Ovary (tissue), 9 donors: ENCODE measurements around the gene NLK. TPM values are rescaled to one million over a fixed set of nuclear protein-coding genes. Genes with fewer than 3 reads are reported as not detected.

Experiments used
- DNase-seq, 5 donors: peaks; one replicate each; pipeline ENCODE4 v3.0.0-alpha.2; 2019 to 2020
- H3K27ac ChIP-seq, 2 donors: fragments of 200-600 bp; one replicate each; pipeline versions ENCODE4 v1.5.1 to v1.8.0; 2019 to 2022
- H3K27me3 ChIP-seq: fragments of 200-600 bp; one replicate; pipeline ENCODE4 v1.8.0; 2022
- H3K36me3 ChIP-seq: fragments of 200-600 bp; sonication (generic); one replicate; pipeline ENCODE4 v1.5.1; 2019
- H3K4me1 ChIP-seq: one replicate; pipeline ENCODE4 v1.8.1; 2013; ENCODE audit warnings: mild to moderate bottlenecking, moderate library complexity; ENCODE audit not compliant: insufficient read depth
- H3K4me3 ChIP-seq: fragments of 200-600 bp; sonication (generic); one replicate; pipeline ENCODE4 v1.5.1; 2017
- H3K9me3 ChIP-seq, 2 donors: fragments of 200-600 bp in 1 of 2; sonication (generic) in 1 of 2; one replicate each; pipeline versions ENCODE4 v1.5.1 to v1.8.1; 2013 to 2019; ENCODE audit warnings: mild to moderate bottlenecking in 1 of 2, moderate library complexity in 1 of 2
- EP300 ChIP-seq: sonication (generic); formaldehyde crosslinking; IDR thresholded peaks from one replicate; pipeline ENCODE4 v1.6.1; 2017; ENCODE audit warnings: antibody characterized with exemption
- POLR2A ChIP-seq: fragments of 450-650 bp; IDR thresholded peaks from one replicate; pipeline ENCODE4 v1.6.1; 2017; ENCODE audit warnings: antibody characterized with exemption, mild to moderate bottlenecking, moderate library complexity
- WGBS, 3 donors: extraction: QIAGEN DNeasy Blood & Tissue Kit in 1 of 3; methylation state at CpG; one replicate each; pipeline versions ENCODE4 v1.1.5 to v1.1.7; 2013 to 2017; 5-methylcytosine and 5-hydroxymethylcytosine counted together
- intact Hi-C, 4 donors: fragments of 100-400 bp; cut with DNase I; formaldehyde crosslinking; loops; one replicate each; pipeline versions ENCODE4 v1.11.0 to v1.15.1; 2022 to 2023
- polyA plus RNA-seq, 2 donors: library from polyadenylated mRNA; stranded (reverse); fragments of 200-250 nt in 1 of 2; fragments of 350-450 nt in 1 of 2; fragmentation: Illumina TruSeq in 1 of 2; extraction: RNeasy Lipid Tissue Mini Kit (QIAGEN cat#74804) in 1 of 2; gene quantifications; one replicate each; pipeline ENCODE4 v1.2.3, GENCODE V29; 2013 to 2014
- total RNA-seq, 7 donors: library from RNA; depleted of rRNA in 2 of 7; stranded (reverse); fragments of >200 nt in 2 of 7; fragmentation: NEBNext Ultra II Directional in 3 of 7; extraction: Animal tissue kit (Norgen Biotek cat#: 25700) in 3 of 7; gene quantifications; one replicate each; pipeline versions ENCODE4 v1.1.0 to v1.2.4, GENCODE V29; 2016 to 2023
- TF ChIP-seq, protein P1 (sequence below), 3 donors: fragments of 450-650 bp in 2 of 3; fragments of 200-600 bp in 1 of 3; IDR thresholded peaks; one replicate each; pipeline versions ENCODE4 v1.5.1 to v1.8.0; 2016 to 2022; ENCODE audit warnings: antibody characterized with exemption in 3 of 3, mild to moderate bottlenecking in 1 of 3
- donor health status: DM: no; HTN: no; CAD: no; lungs with moderate emphysema.
- donor health status: DM: no; HTN: no; CAD: no.
- donor health status: Bipolar disorder and iron deficiency.
- donor health status: DM: yes; HTN: yes; CAD: no.
- donor health status: DM: no; HTN: no; CAD: no.
- donor health status: DM: yes; HTN: yes; CAD: no.

The NLK gene
- total and polyA plus RNA-seq, 9 donors, result 7.3 to 15.6 (median 12.3) TPM

DNA sequence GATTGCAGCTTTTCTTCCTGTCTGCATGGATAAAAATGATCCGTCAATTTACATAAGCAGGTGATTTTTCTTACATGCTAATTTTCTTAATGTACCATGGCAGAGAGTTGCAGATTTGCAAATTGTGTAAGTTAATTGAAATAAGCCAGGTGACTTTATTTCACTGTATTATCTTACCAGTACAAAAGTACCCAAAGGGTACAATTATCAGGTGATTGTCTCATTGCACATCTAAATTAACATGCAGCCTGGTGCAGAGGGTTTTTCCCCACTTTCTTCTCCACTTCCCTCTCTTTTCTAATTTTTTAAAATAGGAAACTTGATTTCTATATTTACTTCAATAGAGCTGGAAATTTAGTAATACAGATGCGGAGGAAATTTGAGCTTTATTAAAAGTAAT, 11.2 kb downstream of the NLK start:
- WGBS, 3 donors, result 72 to 80% (median 77%) methylated on average over 2 of the region's 2 CpGs
- no peak overlapping the region for H3K4me3 ChIP-seq
- H3K27ac ChIP-seq, result no peak overlapping the region
- DNase-seq, result no peak
- H3K36me3 ChIP-seq, result no peaks in the 10 kb centered on the region
- peaks cover 7% of the 10 kb centered on the region for H3K4me1 ChIP-seq
- H3K27me3 ChIP-seq, result no peaks in the 10 kb centered on the region
- intact Hi-C loops, result no loop called here
- no peaks in the 10 kb centered on the region for H3K9me3 ChIP-seq
- no peak for TF ChIP-seq EP300

- no peak for DNase-seq
- TF ChIP-seq EP300, result no peak
- no peak for TF ChIP-seq POLR2A
- Histone ChIP-seq H3K9me3 (no peaks in the 10 kb centered on the region), H3K4me1 (peaks cover 7% of the 10 kb centered on the region), H3K27ac (no peak overlapping the region), H3K4me3 (no peak overlapping the region), H3K27me3 (no peaks in the 10 kb centered on the region), H3K36me3 (no peaks in the 10 kb centered on the region)
- intact Hi-C loops, result no loop called here
- WGBS, 3 donors, result 17 to 43% (median 24%) methylated on average over 2 of the region's 2 CpGs
These were observed 13.2 kb downstream of the NLK start for GRCh38 chr17:28055546-28056275.

DNA sequence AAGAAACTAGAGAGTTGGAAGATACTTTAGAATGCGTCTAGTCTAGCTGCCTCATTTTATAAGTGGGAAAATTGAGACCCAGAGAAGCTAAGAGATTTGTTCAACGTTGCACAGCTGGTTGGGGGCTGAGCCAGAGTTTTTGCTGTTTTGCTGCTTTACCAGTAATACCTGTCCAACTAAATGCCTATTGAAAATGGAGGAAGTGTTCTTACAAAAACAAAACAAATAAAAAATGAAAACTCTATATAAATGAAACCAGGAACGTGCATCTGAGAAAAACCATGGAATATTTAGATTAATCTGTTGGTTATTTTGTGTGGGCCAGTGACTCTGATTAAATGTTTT, 13.8 kb downstream of the NLK start:
- TF ChIP-seq POLR2A (no peak), EP300 (no peak)
- TF ChIP-seq, protein P1, sequence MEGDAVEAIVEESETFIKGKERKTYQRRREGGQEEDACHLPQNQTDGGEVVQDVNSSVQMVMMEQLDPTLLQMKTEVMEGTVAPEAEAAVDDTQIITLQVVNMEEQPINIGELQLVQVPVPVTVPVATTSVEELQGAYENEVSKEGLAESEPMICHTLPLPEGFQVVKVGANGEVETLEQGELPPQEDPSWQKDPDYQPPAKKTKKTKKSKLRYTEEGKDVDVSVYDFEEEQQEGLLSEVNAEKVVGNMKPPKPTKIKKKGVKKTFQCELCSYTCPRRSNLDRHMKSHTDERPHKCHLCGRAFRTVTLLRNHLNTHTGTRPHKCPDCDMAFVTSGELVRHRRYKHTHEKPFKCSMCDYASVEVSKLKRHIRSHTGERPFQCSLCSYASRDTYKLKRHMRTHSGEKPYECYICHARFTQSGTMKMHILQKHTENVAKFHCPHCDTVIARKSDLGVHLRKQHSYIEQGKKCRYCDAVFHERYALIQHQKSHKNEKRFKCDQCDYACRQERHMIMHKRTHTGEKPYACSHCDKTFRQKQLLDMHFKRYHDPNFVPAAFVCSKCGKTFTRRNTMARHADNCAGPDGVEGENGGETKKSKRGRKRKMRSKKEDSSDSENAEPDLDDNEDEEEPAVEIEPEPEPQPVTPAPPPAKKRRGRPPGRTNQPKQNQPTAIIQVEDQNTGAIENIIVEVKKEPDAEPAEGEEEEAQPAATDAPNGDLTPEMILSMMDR (IDR thresholded peaks at IDR 0.05), result no peak
- WGBS, 3 donors, result 20 to 43% (median 32%) methylated on average over 3 of the region's 3 CpGs
- Histone ChIP-seq H3K27me3 (no peaks in the 10 kb centered on the region), H3K4me3 (no peak overlapping the region), H3K36me3 (no peaks in the 10 kb centered on the region), H3K4me1 (peaks cover 7% of the 10 kb centered on the region), H3K9me3 (no peaks in the 10 kb centered on the region), H3K27ac (no peak overlapping the region)
- intact Hi-C loops, result no loop called here
- no peak for DNase-seq

DNA sequence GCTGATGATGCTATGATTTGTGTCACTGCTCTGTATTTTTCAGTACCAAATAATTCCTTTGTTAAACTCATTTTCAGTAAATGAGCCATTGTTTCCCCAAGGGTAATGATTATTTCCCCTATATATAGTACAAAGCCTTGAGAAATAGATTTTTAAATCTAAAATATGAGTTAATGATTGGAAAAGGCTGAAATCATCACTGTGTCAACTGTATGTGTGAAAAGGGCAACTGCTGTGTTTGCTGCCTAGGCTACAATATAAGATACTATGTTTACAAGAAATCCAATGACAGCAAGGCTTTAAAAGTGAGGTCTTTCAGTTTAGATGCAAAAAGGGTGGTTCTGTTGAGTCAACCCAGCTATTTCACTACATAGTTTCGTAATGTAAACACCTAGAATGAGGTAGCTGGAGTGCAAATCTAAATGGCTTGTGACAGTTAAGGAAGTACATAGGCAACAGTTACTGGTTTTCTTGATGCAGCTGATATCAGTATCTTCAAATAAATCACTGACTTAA, 15.3 kb downstream of the NLK start:
- intact Hi-C loops, result no loop called here
- no peak for TF ChIP-seq POLR2A
- no peak for TF ChIP-seq EP300
- TF ChIP-seq, protein P1 (IDR thresholded peaks at IDR 0.05), result no peak
- WGBS, 3 donors, result 92 to 96% (median 95%) methylated on average over 1 of the region's 1 CpG
- no peaks in the 10 kb centered on the region for H3K36me3 ChIP-seq
- H3K4me3 ChIP-seq, result no peak overlapping the region
- H3K4me1 ChIP-seq, result peaks cover 7% of the 10 kb centered on the region
- no peak for DNase-seq
- H3K27ac ChIP-seq, result no peak overlapping the region
- H3K9me3 ChIP-seq, result no peaks in the 10 kb centered on the region
- H3K27me3 ChIP-seq, result no peaks in the 10 kb centered on the region

DNA sequence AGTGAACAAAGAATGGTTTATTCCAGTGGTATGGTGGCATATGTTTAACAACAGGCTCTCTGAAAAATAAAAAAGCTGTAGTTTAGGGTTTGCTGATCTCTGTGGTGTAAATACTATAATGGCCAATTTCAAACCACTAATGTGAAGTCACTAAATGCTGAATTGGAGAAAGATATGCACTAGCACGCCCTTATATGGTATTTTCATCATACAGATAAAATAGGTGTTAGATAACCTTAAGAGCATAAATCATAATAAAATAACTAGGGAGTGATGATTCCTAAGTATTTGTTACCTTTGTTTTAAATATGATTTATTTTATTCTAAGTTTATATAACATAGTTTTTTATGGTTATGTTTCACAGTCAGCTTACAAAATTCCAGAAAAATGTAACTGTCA, 17.2 kb downstream of the NLK start:
- 87 to 92% (median 88%) methylated on average over 1 of the region's 1 CpG for WGBS, 3 donors
- DNase-seq, result no peak
- peaks cover 5% of the 10 kb centered on the region for H3K4me1 ChIP-seq
- H3K36me3 ChIP-seq, result no peaks in the 10 kb centered on the region
- TF ChIP-seq POLR2A, result no peak
- TF ChIP-seq, protein P1 (IDR thresholded peaks at IDR 0.05), result no peak
- TF ChIP-seq EP300, result no peak
- no peak overlapping the region for H3K27ac ChIP-seq
- intact Hi-C loops, result no loop called here
- H3K27me3 ChIP-seq, result no peaks in the 10 kb centered on the region
- no peak overlapping the region for H3K4me3 ChIP-seq
- no peaks in the 10 kb centered on the region for H3K9me3 ChIP-seq
